GM21528 (cell line): ENCODE data around the gene CYRIA.

Experiments
- ATAC-seq: cut with Tn5 transposase; IDR thresholded peaks from one replicate; pipeline ENCODE4 v1.9.1; 2021; ENCODE audit warnings: mild to moderate bottlenecking, moderate library complexity; ENCODE audit not compliant: unreplicated experiment, low FRiP score

The CYRIA gene

DNA sequence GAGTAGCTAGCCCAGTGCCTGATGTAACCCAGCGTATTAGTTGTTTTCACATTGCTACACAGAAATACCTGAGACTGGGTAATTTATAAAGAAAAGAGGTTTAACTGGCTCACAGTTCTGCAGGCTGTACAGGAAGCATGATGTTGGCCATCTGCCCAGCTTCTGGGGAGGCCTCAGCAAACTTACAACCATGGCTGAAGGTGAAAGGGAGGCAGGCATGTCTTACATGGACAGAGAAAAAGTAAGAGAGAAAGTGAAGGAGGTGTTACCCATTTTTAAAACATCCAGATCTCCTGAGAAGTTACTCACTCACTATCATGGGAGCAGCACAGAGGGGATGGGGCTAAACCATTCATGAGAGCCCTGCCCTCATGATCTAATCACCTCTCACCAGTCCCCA, 6.1 kb upstream of the CYRIA start:
- ATAC-seq = no peak

DNA sequence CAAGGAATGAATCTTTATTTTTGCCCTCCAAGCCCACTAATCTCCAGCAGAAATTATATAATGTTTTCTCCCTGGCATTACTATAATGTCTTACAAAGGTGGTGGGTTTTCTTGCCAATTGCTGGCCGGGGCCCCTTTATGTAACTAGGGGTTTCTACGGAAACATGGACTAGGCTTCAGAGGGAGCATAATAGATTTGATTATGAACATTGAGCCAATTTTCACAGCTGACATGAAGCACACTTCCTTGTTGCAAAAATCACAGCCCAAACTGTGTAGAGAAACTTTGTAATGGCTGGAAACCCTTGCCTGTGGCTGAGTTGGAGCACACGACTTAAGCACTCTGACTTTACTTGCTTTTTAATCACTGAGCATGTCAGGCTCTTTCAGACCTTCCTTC, 3.8 kb upstream of the CYRIA start:
- ATAC-seq = no peak

DNA sequence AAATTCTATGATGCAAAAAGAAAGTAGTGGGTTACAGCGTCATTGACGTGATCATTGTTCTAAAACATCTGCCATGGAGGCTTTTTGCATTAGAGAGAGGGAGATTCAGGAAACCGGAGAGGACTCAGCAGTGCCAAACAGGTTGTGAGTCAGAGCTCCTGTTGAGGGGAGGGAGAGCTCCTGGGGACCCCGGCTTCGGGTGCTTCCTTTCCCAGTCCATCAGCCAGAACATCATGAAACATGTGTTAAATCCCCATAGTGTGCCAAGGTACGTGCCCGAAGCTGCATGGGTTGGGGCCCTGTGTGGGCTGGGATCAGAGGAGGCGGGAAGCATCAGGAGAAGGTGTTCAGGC, 791 bp upstream of the CYRIA start:
- no peak for ATAC-seq

DNA sequence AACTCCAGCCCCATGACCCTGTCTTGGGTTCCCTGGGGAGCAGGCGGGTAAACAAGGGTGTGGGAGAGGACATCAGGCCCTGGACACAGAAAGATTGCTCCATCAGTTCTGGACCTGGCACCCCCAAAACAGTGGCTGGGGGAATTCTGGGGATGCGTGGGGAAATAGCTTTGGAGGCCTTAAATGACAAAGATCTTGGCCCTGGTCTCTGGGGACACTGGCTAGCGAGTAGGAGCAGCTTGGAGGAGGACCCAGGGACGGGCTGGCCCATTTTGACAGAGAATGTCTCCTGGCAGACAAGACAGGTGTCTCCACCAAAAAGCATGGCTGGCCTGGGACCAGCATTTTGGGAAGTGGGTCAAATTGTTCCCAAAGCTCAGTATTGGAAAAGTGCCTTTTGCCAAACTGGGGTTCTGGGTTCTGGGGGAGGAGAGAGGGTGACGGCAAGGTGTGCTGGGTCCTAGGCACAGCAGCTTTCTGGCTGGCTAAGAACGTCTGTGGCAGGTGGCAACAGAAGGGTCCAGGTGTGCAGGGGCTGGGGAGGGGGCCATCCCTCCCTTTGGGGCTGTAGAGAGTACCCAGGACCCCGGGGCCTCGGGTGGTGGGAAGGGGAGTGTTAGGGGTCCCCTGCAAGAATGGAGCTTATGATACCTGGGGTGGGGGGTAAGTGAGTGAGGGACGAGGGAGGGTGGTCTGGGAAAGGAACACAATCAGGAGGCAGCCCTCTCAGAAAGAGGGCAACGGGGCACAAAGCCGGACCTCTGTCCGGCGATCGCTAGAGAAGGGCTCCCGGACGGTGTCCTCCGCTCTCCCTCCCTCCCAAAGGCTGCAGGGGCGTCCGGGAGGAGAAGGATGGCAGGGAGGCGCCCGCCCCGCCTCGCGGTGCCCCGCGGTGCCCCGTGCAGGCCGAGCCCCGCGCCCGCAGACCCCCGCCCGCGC, 556 bp downstream of the CYRIA start:
- ATAC-seq = peak; percentile 35

DNA sequence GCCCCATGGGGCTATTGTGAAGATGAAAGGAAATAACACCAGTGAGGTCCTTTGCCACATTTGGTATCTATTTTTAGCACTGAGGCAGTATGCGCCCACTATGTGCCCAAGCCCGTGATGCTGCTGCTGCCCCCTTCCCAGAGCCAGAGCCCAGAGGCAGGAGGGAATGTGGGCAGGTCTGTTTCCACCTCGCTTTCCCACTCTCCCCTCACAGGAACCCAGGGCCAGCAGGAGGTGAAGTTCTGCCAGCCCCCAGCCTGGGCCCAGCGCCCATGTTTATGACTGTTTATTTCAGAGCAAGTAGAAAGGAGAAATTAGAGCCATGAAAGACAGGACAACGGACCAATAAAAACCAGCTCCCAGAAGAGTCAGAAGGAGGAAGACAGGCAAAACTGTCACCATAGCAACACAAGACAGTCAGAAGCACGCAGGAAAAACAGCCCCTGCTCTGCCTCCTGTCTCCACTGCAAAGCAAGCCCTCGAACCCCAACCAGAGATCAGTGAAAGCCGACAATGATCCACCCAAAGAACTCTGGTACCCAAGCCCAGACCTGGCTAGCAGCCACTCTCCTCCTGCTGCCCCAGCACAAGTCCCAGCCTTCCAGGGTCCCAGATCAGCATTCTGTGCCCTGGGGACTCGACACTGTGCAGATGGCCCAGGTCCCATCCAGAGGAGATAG, 1.4 kb downstream of the CYRIA start:
- no peak for ATAC-seq

DNA sequence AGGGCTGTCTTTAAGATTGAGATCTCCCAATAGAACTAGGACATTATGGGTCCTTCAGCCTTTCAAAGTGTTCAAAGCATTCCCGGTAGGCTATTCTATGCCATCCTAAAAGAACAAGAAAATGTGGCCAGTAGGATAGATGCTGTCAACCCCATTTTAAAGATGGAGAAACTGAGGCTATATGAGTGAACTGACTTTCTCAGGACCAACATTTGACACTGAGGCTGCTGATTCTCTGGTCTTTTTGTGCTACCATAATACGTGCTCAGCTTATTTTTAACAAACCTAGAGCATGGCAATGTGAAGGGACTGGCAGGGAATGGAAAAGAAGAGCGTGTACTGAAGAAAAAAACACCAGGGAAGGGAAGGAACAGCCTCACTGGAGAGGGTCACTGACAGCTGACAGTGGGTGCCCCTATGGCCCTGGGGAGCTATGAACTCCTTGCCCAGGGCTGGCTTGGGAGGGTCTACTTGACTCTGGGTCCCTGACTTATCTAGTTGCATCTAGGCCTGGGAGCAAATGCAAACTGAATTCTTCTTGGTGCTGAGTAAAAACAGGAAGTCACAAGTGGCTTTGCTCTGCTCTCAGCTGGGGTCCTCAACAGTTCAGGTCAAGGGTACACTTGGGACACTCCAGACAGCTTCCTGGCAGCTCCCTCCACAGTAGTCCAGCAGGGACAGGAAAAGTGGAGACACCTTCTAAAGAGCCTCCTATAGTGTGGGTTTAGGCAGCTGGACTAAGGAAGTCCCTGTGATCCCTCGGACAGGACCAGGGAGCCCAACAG, 2.3 kb downstream of the CYRIA start:
- ATAC-seq = no peak

DNA sequence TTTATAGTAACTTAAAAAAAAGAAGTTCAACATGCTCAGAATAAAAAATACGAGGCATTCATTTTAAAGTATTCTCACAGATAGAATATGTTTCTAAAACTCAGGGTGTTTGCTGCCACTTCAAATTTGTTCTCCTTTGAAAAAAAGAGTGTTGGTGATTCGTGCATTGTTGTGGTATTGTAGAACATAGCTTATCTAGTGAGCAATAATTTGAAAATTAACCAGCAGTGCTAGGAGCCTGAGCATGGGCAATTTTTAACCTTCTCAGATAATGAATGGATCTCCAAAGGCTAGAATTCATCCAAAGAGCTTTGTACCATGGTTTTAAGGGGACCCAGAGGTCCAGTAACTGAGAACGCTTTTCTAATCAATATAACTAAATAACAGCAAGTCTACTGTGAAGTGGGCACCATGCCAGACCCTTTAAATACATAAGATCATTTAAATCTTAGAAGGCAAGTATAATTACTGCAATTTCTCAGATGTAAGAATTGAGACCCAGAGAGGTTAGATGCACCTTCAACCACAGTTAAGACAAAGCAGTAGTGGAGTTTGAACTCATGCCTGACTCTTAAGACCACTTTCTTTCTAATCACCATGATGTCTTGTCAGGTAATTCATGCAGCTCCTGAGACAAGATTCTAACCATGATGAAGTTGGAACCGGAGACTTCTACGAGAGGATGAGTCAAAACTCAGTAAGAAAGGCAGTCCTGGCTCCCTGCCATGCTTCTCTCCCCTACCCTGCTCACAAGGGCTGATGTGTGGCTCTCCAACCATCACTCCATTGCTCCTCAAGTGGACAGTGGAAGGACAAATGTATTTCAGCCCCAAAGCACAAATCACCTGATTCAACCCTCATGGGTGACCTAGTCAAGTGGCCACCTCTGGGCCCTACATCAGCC, 3.4 kb downstream of the CYRIA start:
- ATAC-seq = no peak

DNA sequence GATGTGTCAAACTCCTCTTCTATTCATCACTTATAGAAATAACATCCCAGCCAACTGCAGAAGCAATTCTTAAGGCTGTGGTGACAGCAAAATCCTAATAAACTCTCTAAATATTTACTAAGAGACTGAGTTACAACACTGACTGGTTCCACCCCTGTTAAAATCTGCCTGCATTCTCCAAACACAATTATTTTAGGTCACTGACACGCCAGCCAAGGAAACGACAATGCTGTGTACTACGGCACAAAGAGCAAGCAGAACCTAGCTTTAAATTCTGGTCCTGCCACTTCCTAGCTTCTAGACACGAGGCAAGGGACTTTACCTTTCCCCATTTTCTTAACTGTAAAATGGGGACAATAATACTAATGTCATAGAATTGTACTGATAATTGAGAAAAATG, 4.1 kb downstream of the CYRIA start:
- ATAC-seq = no peak

DNA sequence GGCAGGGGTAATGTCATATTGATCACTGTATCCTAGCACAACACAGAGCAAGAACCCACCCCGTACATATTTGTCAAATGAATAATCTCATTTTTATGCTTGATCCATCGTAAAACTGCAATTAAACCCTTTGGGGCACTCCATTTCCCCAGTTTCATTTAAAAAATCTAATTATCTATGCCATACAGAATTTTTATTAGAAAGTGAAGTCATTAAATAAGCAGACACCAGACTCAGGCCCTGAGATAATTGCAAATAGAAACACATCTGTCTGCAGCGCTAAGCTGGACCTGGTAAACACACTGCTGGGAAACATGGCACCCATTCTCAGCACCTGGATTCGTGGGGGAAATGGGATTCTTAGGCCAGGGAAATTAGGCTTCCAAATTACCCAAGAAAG, 5.1 kb downstream of the CYRIA start:
- no peak for ATAC-seq

DNA sequence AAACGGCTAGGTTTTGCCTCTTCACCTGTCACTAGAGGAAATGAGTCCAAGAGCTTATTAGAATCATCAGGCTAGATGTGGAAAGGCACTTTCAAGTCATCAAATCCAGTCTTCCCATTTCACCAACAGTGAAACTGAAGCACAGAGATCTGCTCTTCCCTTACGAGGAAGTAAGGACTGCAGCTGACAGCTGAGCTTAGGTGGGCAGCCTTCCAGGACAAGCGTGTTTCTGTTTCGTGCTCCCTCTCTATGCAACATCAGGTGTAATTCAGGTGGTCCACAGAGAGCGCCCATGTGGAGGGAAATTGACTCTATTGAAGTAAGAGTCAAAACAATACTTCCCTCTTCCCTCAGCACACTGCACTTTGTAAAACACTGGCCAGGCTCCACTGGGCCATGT, 5.5 kb downstream of the CYRIA start:
- no peak for ATAC-seq

DNA sequence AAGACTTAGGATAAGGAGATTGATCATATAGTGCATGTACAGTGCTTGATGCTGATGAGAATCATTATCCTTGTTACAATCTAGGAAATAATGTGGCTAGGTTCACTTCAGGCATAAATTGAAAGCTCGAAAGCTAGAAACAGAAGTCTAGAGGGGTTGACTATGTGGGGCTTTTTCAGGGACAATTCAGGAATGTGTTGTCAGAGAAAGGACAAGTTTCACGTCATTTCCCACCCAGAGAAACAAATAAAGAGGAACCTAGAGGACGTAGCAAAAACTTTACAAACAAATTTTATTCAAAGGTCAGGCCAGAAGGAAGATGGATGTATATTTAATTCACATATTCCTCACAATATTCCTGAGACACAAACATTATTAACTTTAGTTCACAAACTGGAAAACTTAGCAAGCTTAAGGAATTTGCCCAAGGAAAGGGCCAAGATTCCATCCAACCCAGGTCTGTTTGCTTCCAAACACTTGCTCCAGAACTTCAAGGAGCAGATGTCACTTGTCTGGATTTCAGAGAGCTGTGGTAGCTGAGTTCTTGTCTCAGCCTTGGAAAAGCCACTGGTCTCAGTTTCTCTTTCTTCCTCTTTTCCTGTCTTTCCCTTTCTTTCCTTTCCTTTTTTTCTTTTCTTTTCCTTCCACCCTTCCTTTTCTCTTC, 7.4 kb downstream of the CYRIA start:
- no peak for ATAC-seq

DNA sequence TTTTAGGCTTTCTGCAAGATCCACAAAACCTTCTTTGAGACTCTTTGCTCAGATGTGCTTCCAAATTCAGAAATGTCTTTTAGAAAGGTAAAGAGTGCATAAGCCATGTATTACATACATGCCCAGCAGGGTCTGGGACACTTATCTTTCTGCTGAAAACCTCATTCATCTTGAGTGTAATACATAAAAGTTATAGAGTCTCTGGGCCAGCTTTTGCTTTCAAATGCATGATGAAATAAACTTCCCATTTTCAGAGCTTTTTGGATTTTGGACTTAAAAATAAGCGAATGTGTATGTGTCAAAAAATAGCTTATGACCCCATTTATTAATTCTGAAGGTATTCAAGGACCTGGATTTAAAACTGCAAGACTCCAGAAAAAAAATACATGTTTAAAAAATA, 8.0 kb downstream of the CYRIA start:
- ATAC-seq = no peak

DNA sequence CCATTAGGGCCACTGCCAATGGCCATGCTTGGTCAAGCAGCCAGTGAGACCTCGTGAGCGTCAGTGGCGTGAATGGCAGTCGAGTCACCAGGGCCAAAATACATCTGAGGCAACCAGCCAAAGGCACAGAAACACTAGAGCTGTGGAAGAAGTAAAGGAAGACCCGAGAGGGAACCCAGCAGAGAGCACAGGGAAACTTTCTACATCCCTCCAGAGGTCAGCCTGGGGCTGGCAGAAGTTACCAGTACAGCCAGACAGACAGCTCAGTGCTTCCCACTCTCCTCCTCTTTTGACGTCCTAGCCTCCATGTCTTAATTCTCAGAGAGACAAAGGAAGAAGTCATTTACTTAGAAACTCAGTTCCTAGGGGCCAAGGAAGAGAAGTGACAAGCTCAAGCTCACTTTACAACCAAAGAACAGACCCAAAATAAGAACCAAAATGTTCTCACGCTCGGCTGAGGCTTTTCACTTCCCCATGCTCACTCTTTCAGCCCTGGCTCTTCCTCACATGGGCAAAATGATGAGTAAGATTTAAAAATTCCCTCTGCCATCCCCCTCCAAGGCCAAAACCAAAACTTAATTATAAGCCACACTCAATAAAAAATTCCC, 8.7 kb downstream of the CYRIA start:
- peak; percentile 88 for ATAC-seq

DNA sequence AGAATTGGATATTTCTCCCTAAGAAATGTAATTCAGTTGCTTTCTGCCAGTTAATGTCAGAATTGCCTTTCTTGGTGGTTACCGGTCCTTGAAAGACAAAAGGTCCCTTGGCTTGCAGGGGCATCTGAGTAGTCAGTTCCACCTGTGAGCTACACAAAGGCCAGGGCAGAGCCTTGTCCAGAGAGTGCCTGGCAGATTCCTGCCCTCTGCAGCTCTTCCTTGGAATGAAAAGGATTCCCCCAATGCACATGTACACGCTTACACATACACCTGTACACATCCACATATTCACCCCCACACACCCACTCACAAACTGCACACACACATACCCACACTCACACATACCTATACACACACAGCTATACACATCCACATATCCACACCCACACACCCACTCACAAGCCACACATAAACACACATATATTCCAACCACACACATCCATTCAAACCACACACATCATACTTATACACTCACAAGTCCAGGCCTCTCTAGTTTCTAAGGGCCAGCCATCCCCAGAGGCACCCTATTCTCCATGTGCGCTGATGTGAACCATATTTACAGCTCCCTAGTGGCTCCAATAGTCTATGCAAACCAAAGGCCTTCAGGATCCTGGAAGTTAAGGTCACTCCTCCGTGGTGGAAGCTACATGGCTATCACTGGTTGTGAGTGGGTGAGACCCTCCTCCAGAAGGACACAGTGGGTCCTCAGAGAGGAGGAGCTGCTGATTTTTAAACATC, 9.6 kb downstream of the CYRIA start:
- ATAC-seq = no peak

DNA sequence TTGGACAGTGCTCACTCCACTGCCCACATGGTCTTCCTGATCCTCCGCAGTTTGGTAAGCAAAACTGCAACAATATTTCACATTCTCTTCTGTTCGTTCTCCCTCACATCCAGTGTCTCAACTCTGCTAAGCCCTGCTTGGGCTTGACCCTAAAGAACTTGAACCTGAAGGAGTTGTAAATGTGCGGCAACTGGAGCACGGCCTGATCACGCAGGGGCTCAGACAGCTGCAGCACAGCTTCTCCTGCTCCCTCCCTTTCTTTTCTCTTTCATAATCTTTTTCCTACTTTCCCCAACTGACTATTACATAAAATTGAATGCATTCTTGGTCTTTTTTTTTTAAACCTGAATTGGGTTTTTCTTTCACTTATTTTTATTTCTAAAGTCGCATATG, 10.2 kb downstream of the CYRIA start:
- ATAC-seq = no peak

DNA sequence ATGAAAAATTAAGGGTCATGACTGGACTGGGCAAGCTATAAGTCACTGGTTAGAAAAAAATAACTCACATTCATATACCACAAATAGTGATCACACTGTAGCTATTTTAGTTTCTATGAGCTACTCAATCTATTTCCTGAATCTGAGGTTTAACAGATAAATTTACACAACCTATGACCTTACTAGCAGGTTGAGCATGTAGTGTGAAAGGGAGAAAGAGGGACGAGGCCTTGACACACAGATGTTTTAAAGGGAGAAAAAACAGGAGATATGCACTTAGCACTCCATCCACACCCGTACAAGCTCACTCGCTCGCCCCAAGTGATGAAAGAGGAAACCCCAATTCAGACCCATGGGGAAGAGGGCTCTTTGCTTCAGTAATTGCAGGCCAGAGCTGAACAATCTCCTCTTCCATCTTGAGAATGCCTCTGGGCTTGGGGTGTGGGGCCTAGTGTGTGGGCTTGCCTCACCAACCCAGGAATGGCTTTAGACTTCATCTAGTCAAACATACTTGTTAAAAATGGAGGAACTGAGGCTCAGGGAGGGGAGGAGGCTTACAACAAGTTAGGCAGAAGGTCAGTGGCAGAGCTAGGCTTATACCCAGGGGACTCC, 10.7 kb downstream of the CYRIA start:
- no peak for ATAC-seq

DNA sequence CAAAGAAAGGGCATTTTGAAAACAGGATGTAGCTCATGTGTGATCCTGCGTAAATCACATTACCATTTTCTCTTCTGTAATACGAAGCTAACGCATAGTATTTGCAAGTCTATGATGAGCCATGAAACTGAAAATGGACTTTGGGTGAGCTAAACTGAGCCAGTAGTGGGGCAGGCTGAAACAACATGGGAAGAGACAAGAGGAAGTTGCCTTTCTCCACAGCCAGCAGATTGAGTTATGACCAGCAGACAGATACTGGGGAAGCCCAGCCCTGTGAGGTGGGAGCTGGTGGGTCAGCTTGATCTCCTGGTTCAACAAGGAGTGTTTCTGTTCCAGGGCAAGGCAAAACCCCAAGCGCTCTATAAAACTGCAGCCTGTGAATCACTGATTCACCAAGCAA, 11.8 kb downstream of the CYRIA start:
- peak; percentile 54 for ATAC-seq

DNA sequence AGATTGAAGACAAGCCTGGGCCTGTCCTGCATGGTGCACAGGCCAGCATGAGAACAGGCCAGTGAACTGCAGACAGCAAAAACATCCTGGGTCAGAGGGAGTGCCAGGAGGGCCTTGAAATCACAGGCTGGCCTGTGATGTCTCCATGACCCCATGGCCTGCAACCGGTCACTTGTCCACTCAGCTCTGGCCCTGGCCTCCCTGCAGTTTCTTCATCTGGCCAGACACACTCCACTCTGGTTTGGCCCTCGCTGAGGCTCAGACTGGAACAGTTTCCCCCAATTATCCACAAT, 12.6 kb downstream of the CYRIA start:
- no peak for ATAC-seq
